Muscle of leg (tissue), 11 donors: Measurements from ENCODE around the gene ARMC5. TPM values are rescaled to one million over a fixed set of nuclear protein-coding genes. Genes with fewer than 3 reads are reported as not detected.
"Not testable (repeated sequence)": the region's sequence is repeated elsewhere in the genome, so short reads cannot be mapped to it uniquely, and the experiment has no call there.

Experiments used
- DNase-seq: peaks from one replicate; pipeline ENCODE4 v3.0.0; 2013
- H3K27ac ChIP-seq: one replicate; pipeline ENCODE4 v1.5.1; 2013; ENCODE audit warnings: mild to moderate bottlenecking, low read length, control low read depth
- H3K27me3 ChIP-seq: one replicate; pipeline ENCODE4 v1.6.1; 2013; ENCODE audit warnings: low read length; ENCODE audit not compliant: control insufficient read depth, insufficient read depth
- H3K36me3 ChIP-seq: one replicate; pipeline ENCODE4 v1.6.1; 2013; ENCODE audit warnings: low read length; ENCODE audit not compliant: control insufficient read depth, insufficient read depth
- H3K4me1 ChIP-seq: one replicate; pipeline ENCODE4 v1.6.1; 2013; ENCODE audit warnings: low read length; ENCODE audit not compliant: control insufficient read depth, insufficient read depth
- H3K4me3 ChIP-seq: one replicate; pipeline ENCODE4 v1.5.1; 2013; ENCODE audit warnings: low read length, control low read depth
- H3K9me3 ChIP-seq: replicated peaks from 2 replicates; pipeline ENCODE4 v1.6.1; 2013; ENCODE audit warnings: low read depth, low read length; ENCODE audit not compliant: control insufficient read depth
- WGBS: methylation state at CpG from one replicate; pipeline ENCODE4 v1.1.5; 2013; ENCODE audit warnings: missing lambda C conversion rate; ENCODE audit not compliant: insufficient coverage; 5-methylcytosine and 5-hydroxymethylcytosine counted together
- polyA plus RNA-seq, 8 donors: library from polyadenylated mRNA; unstranded; fragments of 120-200 nt; gene quantifications; one replicate each; pipeline versions ENCODE4 v1.2.1 to v1.2.3, GENCODE V29; 2013; ENCODE audit warnings: inconsistent platforms in 1 of 8, low replicate concordance in 1 of 8; ENCODE audit not compliant: insufficient read length in 8 of 8, insufficient read depth in 1 of 8
- total RNA-seq: library from RNA; stranded (reverse); fragments of 120-200 nt; gene quantifications from one replicate; pipeline ENCODE4 v1.2.4, GENCODE V29; 2013

Gene ARMC5
- total and polyA plus RNA-seq, 9 donors = 6.3 to 10.8 (median 8.9) TPM

DNA sequence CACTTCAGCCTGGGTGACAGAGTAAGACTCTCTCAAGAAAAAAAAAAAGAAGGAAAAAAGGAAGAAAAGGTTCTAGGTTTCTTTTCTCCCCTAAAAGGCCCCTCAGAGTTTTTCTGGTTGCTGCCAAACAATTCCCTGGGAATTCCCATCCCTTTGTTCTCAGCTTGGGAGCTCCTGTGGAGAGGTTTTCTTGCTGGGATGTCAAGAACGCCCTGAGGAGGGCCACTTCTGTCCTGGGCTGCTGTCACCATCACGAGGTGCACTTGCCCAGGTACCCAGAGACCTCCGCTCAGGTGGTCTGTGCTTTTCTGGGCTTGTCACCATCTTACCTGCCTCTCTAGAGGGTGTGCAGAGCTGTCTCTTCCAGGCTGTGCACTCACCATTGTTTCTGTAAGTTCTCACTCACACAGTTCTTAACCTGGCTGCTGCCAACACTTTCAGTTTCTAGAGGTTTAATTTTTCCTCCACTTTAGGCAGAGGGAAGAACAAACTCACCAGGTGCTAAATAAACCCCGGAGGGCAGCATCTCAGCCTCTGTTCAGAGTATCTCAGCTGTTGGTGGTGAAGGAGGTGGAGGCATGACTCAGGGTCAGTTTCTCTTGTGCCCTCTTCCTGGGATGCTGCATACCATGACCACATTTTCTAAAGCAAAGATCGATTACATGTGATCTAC is 28.8 kb upstream of the ARMC5 start:
- Histone ChIP-seq H3K27me3 (peaks cover 8% of the 10 kb centered on the region), H3K36me3 (peaks cover 6% of the 10 kb centered on the region), H3K9me3 (no peaks in the 10 kb centered on the region), H3K4me1 (peaks cover 24% of the 10 kb centered on the region), H3K27ac (no peak overlapping the region), H3K4me3 (no peak overlapping the region)
- 54% methylated on average over 2 of the region's 5 CpGs for WGBS
- DNase-seq = no peak

DNA sequence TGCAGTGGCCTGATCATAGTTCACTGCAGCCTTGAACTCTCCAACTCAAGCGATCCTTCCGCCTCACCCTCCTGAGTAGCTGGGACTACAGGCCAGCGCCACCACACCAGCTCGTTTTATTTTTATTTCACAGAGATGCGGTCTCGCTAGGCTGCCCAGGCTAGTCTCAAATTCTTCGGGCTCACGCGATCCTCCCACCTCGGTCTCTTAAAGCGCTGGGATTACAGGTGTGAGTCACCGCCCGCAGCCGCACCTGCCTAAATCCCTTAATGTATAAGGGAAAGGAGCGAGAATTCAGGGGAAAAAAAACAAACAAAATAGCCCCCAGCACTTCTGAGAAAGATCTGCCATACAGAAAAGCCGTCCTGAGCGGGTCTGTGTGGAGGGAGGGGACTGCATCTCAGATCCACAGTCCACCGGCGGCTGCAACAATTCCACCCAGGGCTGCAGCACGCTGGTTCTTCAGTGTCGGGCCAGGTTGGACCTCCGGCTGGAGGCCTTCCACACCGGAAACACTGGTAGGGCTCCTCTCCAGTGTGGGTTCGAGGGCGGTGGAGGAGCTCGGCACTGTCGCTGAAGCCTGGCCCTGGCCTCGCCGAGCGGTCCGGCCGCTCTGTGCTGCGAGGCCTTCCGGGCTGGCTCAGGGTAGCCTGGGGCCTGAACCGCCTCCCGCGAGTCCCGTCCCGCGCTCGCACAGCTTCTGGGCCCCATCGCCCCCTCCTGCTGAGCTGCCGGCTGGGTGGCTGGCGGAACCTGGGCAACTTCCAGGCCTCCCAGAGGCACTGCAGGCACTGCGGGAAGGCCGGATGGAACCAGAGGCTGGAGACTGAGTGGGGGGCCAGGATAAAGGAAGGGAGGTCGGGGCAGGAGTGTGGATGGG is 23.7 kb upstream of the ARMC5 start:
- no peak for DNase-seq
- 89% methylated on average over 36 of the region's 47 CpGs for WGBS
- H3K27ac ChIP-seq = no peak overlapping the region

GRCh38 chr16:31436221-31437045 is 22.9 kb upstream of the ARMC5 start:
- H3K4me3 ChIP-seq = no peak overlapping the region
- no peaks in the 10 kb centered on the region for H3K27me3 ChIP-seq
- H3K36me3 ChIP-seq = no peaks in the 10 kb centered on the region
- peaks cover 12% of the 10 kb centered on the region for H3K4me1 ChIP-seq
- H3K27ac ChIP-seq = no peak overlapping the region
- H3K9me3 ChIP-seq = no peaks in the 10 kb centered on the region
- 92% methylated on average over 44 of the region's 44 CpGs for WGBS
- no peak for DNase-seq

More for the DNA sequence above, 23.7 kb upstream of the ARMC5 start:
- no peaks in the 10 kb centered on the region for H3K36me3 ChIP-seq
- peaks cover 7% of the 10 kb centered on the region for H3K4me1 ChIP-seq
- no peak overlapping the region for H3K4me3 ChIP-seq
- H3K27me3 ChIP-seq = no peaks in the 10 kb centered on the region
- H3K9me3 ChIP-seq = no peaks in the 10 kb centered on the region

- whole genome bisulfite sequencing = 27% methylated on average over 2 of the region's 2 CpGs
- no peak overlapping the region for H3K4me3 ChIP-seq
- no peaks in the 10 kb centered on the region for H3K27me3 ChIP-seq
- no peaks in the 10 kb centered on the region for H3K36me3 ChIP-seq
- H3K9me3 ChIP-seq = no peaks in the 10 kb centered on the region
- H3K4me1 ChIP-seq = peaks cover 19% of the 10 kb centered on the region
- DNase-seq = no peak
- H3K27ac ChIP-seq = no peak overlapping the region
These were observed 20.9 kb upstream of the ARMC5 start for GRCh38 chr16:31438414-31438813.

DNA sequence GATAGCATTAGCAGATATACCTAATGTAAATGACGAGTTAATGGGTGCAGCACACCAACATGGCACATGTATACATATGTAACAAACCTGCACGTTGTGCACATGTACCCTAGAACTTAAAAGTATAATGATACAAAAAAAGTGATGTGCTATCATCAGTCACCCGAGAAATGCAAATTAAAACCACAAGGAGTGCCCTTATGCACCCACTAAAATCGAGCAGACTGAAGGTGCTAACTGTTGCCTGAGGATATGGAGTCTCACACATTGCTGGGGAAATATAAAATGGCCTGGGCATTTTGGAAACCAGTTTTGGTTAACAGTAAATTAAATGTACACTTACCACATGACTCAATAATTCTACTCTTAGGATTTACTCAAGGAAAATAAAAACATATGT is 20.3 kb upstream of the ARMC5 start:
- not testable (repeated sequence) for H3K4me3 ChIP-seq, H3K36me3 ChIP-seq, H3K27me3 ChIP-seq, DNase-seq, H3K27ac ChIP-seq, H3K9me3 ChIP-seq
- no CpG with 5 or more reads among the region's 4 CpGs for WGBS
- H3K4me1 ChIP-seq = peaks cover 19% of the 10 kb centered on the region

GRCh38 chr16:31439519-31439918 is 19.8 kb upstream of the ARMC5 start:
- WGBS = no CpG with 5 or more reads among the region's 3 CpGs
- Histone ChIP-seq H3K36me3 (no peaks in the 10 kb centered on the region), H3K4me1 (peaks cover 19% of the 10 kb centered on the region)

DNA sequence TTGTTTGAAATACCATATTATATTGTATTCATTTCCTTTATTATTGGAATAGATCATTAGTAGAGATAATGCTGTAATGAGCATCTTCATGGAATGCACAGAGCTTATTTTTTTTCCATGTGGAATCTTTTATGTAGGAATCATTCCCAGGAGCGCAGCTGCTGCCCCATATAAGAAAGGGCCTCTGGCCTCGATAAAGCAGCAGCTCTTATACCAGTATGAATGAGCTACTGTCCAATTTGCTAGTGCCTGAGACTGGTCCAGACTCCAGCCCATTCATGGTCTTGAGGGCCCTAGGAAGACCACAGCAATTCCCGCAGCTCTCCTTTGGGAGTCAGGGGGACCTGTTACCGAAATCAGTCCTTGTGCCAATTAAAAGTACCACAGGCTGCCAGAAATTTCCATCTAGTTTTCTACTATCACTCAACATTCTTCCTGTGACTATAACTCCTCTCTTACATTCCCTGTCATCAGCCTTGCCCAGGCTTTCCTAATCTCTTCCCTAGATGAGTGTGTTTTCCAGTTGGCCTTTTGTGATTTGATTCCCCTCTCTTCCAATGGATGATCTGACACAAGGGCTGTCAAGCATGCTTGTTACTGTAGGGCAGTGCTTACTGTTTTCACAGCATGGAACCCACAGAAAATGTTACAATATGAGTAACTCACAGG is 18.7 kb upstream of the ARMC5 start:
- peak overlapping the region; percentile 20 for H3K27ac ChIP-seq
- H3K27me3 ChIP-seq = no peaks in the 10 kb centered on the region
- peaks cover 19% of the 10 kb centered on the region for H3K4me1 ChIP-seq
- H3K36me3 ChIP-seq = no peaks in the 10 kb centered on the region
- no peak overlapping the region for H3K4me3 ChIP-seq
- no peak for DNase-seq
- no peaks in the 10 kb centered on the region for H3K9me3 ChIP-seq
- WGBS = 40% methylated on average over 1 of the region's 4 CpGs

More at GRCh38 chr16:31439519-31439918, 19.8 kb upstream of the ARMC5 start:
- no peaks in the 10 kb centered on the region for H3K27me3 ChIP-seq
- H3K4me3 ChIP-seq = no peak overlapping the region
- no peak for DNase-seq
- no peak overlapping the region for H3K27ac ChIP-seq
- H3K9me3 ChIP-seq = no peaks in the 10 kb centered on the region

- peak overlapping the region; percentile 98 for H3K27ac ChIP-seq
- H3K36me3 ChIP-seq = no peaks in the 10 kb centered on the region
- no peak for DNase-seq
- WGBS = 52% methylated on average over 14 of the region's 34 CpGs
- peaks cover 19% of the 10 kb centered on the region for H3K4me1 ChIP-seq
- peak overlapping the region; percentile 83 for H3K4me3 ChIP-seq
- H3K27me3 ChIP-seq = no peaks in the 10 kb centered on the region
- no peaks in the 10 kb centered on the region for H3K9me3 ChIP-seq
These were observed 17.3 kb upstream of the ARMC5 start for GRCh38 chr16:31441956-31442355.

GRCh38 chr16:31445931-31446330 is 13.4 kb upstream of the ARMC5 start:
- not testable (repeated sequence) for H3K9me3 ChIP-seq, H3K4me3 ChIP-seq, H3K27ac ChIP-seq, DNase-seq, H3K36me3 ChIP-seq, H3K27me3 ChIP-seq
- peaks cover 10% of the 10 kb centered on the region for H3K4me1 ChIP-seq
- 89% methylated on average over 3 of the region's 6 CpGs for WGBS
